ENCODE data around the gene ZNF469.

The ZNF469 gene

GRCh38 chr16:88378836-88379693 lies 3.7 kb upstream of the ZNF469 start:
- DNase-seq: no peak

GRCh38 chr16:88379694-88380040 lies 3.1 kb upstream of the ZNF469 start:
- DNase-seq: no peak

- DNase-seq: no peak
These were observed 2.7 kb upstream of the ZNF469 start for GRCh38 chr16:88380099-88380498.

GRCh38 chr16:88380619-88381018 lies 2.1 kb upstream of the ZNF469 start:
- DNase-seq: no peak

- no peak for DNase-seq
These were observed 823 bp upstream of the ZNF469 start for GRCh38 chr16:88381820-88382451.

- no peak for DNase-seq
These were observed 852 bp downstream of the ZNF469 start for GRCh38 chr16:88383401-88384221.

- DNase-seq: no peak
These were observed 1.7 kb downstream of the ZNF469 start for GRCh38 chr16:88384222-88385111.

- DNase-seq: no peak
These were observed 2.4 kb downstream of the ZNF469 start for GRCh38 chr16:88385112-88385594.

- no peak for DNase-seq
These were observed 3.4 kb downstream of the ZNF469 start for GRCh38 chr16:88385831-88386815.

- DNase-seq: no peak
These were observed 4.5 kb downstream of the ZNF469 start for GRCh38 chr16:88387180-88387765.

GRCh38 chr16:88387941-88388627 lies 5.3 kb downstream of the ZNF469 start:
- DNase-seq: no peak

GRCh38 chr16:88389191-88389590 lies 6.4 kb downstream of the ZNF469 start:
- DNase-seq: no peak

GRCh38 chr16:88389621-88390160 lies 6.9 kb downstream of the ZNF469 start:
- DNase-seq: no peak

- DNase-seq: no peak
These were observed 7.5 kb downstream of the ZNF469 start for GRCh38 chr16:88390265-88390664.

GRCh38 chr16:88390735-88391134 lies 8.0 kb downstream of the ZNF469 start:
- no peak for DNase-seq

GRCh38 chr16:88391144-88391850 lies 8.5 kb downstream of the ZNF469 start:
- DNase-seq: no peak

- no peak for DNase-seq
These were observed 9.4 kb downstream of the ZNF469 start for GRCh38 chr16:88392111-88392510.

- no peak for DNase-seq
These were observed 9.9 kb downstream of the ZNF469 start for GRCh38 chr16:88392616-88393015.

- DNase-seq: no peak
These were observed 10.3 kb downstream of the ZNF469 start for GRCh38 chr16:88393034-88393433.
